ENCODE measurements around the gene TRIM44.
"Not testable (repeated sequence)": the region's sequence is repeated elsewhere in the genome, so short reads cannot be mapped to it uniquely, and the experiment has no call there.

TRIM44 gene

DNA sequence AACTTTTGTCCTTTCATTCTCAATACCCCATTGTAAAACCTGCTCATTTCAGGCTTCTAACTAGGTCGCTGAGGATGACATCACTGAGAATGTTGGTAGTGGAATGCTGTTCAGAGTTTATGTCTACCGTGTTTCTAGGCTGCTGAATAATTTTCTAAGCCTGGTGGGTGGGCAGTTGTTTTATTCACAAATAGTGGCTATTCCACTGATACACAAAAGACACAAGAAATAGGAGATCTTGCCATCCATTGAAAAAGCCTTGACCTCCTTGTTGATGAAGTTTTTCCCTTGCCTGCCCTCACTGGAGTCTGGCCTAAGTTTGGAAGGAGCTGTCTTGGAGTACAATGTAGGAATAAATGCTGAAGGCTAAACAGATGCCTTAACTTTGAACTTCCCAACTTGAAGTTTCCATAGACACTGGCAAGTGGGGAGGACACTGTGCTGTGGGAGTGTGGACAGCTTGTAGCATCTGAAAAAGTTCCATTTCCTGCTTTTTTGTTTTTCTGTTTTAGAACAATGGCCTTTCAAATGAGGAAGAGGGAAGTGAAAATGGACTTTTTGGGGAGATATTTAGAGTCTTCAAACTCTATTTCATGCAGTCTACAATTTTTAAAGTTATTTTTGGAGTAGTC, 59.2 kb downstream of the TRIM44 start:
- DNase-seq, result no peak

DNA sequence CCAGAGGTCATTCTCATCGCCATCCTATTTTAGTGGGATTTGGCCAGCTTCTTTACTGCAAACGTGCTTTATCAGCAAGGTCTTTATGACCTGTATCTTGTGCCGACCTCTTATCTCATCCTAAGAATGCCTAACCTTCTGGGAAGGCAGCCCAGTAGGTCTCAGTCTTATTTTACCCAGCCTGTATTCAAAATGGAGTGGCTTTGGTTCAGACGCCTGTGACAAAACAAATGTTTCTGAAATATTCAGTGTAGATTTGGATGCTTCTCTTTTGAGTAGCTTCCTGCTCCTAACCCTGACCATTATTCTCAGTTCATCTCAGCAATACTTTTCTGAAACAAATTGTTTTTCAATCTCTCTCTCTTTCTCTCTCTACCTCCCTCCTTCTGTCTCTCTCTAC, 60.1 kb downstream of the TRIM44 start:
- DNase-seq, result no peak

DNA sequence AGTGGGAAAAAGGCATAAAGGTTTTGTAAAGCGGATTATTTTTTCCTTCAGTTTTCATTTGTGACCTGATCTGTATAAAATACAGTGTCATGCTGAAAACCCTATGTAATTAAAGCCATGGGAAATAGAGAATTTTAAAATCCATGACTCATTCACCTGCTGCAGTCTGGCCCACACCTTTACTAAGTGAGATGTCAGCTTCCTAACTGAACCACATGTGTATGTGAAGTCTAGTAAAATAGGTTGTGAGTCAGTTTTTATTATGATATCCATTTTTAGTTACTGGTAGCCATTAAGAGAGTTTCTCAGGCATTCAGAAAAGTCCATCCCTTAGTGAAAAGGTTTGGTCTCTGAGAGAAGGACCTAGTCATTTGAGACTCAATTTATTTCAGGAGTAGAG, 60.9 kb downstream of the TRIM44 start:
- DNase-seq, result no peak

DNA sequence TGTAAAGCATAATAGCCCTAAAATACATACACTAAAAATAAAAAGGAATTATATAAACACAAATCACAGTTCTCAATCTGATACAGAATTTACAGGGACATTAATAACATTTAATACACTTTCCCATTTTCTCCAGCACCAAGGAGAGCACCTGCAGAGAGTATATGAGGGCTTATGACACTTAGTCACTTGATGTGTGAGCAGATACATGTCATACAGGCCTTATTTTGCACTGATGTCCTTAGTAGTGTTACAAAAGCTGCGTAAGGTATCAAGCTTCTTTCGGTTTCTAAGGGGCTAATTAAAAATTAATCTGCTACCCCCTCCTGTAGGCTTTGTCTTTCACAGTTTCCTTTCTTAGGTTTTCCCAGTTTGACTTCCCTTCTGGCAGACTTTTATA, 61.3 kb downstream of the TRIM44 start:
- DNase-seq, result no peak

DNA sequence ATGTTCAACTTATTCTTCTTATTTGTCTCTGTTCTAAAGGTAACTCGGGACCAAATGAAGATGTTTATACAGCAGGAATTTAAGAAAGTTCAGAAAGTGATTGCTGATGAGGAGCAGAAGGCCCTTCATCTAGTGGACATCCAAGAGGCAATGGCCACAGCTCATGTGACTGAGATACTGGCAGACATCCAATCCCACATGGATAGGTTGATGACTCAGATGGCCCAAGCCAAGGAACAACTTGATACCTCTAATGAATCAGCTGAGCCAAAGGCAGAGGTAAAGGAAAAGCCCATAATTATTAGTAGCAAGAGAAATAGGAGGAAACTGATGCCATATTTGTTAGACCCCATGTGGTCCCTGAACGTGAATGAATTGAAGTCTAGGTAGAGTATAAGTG, 63.3 kb downstream of the TRIM44 start:
- DNase-seq, result no peak

DNA sequence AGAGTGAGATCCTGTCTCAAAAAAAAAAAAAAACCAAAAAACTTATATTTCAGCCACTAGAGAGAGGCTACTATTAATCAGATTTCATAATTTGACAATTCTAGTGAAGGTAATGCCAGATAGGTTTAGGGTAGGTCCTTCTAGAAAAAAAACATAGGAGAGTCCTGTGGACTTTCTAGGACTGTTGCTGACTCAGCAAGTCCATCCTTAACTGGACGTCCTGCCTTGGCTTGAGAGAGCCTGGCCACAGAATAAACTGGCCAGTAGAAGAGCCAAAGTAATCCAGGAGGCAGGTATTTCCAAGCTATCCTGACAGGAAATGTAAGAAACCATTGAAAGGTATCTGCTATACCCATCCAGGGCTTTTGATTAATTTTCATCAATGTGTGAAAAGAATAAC, 64.6 kb downstream of the TRIM44 start:
- no peak for DNase-seq

DNA sequence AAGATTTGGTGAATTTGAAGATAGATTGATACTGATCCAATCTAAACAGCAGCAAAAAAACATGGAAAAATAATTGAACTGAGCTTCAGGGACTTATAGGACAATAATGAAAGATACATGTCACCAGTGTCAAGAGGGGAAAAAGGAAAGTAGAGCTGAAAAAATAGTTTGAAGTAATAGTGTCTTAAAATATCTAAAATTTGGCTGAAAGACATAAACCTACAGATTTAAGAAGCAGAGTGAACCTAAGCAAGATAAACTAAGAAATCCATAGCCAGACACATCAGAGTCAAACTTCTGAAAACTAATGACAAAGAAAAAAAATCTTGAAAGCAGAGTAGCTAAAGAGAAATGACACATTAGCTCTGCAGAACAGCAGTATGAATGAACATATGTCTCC, 67.7 kb downstream of the TRIM44 start:
- DNase-seq, result no peak

DNA sequence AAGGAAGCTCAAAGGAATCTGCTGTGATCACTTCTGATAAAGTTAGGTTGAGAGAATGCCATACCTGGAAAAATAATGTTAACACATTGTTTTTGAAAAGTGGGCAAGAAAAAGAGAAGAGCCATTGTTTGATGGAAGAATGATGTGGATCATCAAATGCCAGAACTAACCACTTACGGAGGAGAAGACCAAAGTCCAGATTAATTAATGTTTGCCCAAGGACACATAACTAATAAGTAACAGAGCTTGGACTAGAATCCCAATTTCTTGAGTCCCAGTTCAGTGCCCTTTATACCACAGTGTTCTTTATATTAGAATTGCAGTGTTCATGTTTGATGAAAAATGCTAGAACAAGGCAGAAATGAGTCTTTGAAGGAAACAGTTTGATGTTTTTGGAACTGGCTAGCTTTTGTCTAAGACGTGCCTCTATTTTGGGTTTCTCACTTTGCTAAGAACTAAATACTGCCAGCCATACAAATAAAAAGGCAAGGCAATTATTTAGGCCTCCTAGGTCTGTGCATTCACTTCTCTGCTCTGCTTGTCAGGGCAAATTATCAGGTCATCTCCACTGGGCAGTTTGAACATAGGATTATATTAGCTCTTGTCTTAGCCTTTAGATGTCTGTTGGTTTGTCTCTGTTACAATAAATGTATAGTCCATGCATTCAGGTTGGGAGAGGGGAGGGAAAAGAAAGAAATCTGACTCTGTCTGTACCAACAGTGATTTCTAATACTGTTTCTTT, 72.3 kb downstream of the TRIM44 start:
- no peak for DNase-seq

DNA sequence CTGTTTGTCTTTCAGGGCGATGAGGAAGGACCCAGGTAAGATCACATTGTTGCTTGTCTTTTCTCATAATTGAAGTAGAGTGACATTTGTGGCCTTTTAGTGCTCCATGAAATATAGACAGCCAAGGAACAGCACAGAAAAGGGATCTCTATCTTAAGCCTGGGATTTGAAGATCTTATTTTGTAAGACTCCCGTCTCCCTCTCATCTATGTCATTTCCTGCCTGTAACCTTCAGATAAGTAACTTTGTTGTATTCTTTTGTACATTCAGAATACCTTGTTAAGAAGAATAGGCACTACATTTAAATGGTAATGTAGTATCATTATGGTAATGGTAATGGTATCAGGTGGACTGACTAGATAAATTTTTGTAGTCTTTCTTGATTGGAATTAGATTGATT, 72.8 kb downstream of the TRIM44 start:
- DNase-seq, result no peak

DNA sequence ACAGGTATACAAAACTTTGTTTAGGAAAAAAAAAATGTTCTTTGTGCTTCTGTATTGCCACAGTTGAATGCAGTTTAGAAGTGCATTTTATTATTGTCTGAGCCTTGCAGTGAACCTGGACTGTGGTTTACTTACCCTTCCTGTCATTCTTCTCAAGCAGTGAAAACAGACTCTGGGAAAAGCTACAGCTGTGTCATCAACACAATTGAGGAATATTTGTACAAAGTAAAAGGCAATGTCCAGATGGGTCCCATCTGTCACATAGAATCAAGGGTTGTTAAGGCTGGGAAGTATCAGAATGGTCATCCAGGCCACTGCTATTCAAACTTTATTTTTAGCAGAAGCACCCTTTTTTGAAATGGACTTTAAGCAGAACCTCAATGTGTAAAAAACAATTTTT, 73.3 kb downstream of the TRIM44 start:
- DNase-seq, result no peak

DNA sequence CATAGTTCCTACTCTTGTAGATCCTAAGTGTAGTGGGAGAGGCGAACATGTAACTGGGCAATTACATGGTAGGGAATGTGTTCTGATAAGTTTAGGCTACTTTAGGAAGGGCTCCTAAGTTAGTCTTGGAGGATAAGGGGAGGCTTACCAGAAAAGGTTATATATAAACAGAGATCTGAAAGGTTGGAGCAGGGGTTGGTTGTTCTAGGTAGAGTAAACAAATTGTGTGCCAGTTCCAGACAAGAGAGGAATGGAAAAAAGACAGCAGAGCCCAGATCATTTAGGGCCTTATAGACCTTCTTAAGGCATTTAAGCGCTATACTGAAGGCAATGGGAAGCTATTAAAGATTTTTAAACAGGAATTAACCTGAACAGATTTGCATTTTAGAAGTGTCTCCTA, 74.4 kb downstream of the TRIM44 start:
- no peak for DNase-seq

DNA sequence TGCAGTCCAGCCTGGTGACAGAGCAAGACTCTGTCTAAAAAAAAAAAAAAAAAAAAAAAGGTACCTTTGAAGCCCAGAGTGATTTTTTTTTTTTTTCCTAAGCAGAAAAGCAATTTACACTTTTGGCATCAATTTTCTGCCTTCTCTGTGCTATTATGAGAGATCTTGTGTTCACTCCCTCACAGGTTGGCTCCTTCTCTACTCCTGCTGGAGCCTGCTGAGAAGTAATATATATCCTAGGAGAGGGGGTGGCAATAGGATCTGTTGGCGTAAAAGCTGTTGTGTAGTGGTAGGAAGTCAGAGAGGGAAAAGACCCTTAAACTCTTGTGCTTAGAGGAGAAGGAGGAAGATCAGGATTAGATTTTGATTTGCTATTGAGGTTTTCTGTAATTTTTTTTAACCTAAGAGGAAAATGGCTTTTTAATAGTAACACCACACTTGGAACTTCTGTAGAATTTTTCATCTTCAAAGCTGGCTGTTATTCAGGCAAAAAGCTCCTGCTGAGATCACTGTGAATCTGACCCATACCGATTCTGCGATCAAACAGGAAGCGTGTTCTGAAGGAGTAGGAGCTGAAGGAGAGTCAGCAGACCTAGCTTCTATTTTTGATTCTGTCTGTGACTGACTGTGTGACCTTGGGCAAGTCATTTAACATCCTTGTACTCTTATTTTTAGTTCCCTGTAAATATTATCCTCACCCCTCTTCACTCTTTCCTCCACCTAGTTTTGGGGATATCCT, 77.7 kb downstream of the TRIM44 start:
- DNase-seq, result no peak

DNA sequence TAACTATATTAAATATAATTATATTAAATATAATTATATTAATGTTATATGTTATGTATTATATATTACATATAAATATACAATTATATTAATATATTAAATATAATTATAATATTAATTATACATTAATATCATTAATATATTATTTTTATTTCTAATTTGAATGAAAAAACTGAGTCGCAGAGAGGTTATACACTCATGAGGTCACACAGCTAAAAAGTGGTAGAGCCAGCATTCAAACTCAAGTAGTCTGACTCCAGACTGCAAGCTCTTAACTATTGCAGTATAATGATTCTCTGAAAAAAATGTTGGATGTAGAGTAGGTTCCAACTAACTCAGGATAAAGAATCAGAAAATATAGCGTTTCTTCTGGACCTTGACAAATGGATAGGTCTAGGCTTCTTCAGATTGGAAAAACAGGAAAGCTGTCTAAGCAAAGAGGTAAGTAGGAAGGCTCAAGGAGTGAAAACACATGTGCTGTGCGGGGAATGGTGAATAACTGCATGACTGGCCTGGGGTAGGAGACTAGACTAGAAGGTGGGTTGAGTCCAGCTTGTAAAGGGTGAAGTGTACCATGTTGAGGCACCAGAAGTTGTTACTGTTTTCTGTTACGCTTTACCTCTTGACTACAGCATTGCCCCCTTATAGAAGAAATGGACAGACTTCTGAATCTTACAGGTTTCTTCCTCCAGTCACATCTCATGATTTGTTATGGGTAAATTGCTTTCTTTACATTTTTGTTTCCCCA, 80.3 kb downstream of the TRIM44 start:
- no peak for DNase-seq

DNA sequence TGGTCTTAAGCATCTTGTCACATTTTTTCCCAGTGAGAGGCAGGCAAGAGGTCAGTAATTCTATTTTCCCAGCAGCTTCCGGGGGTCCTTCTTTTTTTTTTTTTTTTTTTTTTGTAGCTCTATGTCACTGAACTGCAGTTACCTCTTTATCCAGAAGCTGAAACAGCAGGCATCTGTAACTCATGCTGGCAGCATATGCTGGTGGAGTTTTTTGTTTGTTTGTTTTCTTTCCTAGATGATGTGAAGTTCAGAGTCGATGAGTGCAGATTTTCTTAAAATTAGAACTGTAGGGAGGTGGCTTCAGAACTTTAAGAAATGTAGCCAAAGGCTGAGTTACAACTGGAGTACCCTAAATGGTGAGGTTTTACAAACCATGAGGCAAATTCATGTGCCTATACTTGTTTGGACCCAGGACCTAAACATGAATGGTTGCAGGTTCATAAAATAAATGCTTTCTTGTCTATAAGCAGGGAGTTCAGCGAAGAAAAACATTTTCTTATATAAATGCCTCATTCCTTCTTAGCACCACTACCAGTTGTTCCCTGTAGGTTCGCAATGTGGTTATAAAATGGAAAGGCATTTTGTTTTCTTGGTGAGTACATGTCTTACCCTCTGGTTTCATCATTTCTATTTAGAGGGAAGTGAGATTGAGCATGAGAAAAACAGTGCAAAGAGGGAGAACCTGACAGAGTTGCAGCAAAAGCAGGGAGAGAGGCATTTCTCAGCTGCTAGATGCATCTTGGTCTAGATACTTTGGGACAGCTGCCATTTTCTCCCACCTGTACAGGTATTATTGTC, 84.0 kb downstream of the TRIM44 start:
- no peak for DNase-seq

DNA sequence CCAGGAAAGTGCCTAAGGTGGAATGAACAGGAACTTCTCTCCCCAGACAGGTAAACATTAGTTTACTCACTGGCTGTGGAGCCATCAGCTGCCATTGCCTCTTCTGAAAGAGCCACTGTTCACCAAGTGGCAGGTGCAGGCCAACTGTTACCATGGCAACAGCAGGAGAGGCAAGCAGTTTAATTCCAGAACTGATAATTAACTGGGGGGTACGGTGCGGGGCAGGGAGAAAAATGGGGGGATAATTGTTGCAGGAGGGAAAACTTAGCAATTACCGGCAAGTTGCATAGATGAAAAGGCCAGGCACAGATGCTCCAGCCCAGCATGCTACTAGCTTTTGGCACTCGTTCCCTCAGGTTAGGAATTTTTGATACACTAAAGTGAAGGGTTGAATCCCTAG, 85.1 kb downstream of the TRIM44 start:
- DNase-seq, result no peak

DNA sequence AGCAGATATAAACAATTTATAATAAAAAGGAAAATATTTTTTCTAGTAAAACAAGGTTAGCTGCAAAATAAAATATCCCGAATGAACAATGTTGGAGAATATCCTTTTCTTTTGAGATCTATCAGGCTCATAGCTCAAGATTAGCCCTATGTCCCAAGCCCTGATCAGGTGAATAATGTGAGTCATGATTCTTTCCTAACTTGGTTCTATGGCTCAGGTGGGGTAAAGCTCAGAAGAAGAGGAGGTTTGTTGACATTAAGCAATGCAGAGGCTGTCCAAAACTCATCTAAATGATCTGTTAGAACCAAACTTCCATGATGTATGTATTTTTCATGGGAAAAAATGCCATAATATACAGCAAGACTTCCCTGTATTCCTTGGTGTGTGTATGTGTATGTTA, 86.1 kb downstream of the TRIM44 start:
- no peak for DNase-seq

DNA sequence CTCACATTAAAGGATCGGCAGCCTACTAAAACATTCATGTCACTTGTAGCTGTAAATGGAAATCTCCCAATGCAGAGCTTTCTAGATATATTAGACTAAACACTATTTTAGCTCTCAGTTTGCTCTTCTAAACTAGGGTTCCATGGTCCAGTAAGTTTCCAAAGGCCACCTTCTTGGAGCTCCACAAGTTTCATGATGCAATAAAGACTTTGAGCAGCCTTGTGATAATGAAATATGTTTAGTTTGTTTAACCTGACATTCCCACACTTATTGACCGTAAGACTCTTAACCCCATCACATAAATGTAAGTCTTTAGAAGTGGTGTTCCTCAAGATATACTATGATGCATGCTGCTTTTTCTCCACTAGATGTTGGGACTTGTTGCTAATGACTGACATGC, 87.7 kb downstream of the TRIM44 start:
- no peak for DNase-seq

DNA sequence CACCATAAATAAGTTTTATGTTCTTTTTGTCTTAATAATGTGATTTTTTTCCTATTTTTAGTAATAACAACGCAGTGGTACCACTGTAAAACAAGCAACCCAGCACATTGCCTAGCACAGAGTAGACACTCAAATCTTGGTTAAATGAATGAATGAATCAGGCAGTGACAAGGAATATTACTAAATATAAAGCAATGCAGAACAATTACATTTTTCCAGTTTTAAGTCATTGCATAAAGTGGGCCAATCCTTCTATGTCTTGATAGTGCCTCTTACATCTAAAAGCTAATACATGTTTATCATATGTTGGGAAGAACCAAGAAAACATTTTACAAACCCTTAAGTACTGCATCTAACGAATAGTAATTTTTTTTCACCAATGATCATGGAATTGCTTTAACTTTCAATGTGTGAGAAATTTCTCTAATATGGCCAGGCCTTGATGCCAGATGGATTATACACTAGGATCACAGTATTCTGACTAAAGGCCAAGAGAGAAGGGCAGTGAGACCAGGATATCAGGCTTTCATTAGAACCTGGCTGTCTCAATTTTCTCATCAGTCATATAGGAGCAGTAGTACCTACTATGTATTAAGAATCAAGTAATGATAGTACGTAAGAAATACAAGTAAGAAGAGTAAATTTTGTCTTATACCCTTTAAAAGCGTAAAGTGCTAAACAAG, 88.5 kb downstream of the TRIM44 start:
- no peak for DNase-seq

DNA sequence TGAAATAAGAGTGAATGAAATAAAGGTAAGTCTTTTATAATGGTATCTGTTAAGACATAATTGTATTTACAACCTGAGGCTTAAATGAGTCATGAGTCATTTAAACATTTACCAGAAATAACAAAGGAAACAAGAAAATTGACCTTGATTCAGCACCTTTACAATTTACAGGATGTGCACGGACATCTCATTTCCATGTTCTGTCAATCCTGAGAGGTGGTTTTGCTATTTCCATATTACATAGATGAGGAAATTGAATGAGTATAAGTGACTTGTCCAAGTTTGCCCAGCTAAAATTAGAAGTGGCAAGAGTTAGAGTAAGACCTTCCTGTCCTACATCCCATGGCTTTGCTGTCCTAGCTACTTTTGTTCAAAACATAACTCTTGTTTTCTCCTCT, 89.1 kb downstream of the TRIM44 start:
- DNase-seq, result no peak

DNA sequence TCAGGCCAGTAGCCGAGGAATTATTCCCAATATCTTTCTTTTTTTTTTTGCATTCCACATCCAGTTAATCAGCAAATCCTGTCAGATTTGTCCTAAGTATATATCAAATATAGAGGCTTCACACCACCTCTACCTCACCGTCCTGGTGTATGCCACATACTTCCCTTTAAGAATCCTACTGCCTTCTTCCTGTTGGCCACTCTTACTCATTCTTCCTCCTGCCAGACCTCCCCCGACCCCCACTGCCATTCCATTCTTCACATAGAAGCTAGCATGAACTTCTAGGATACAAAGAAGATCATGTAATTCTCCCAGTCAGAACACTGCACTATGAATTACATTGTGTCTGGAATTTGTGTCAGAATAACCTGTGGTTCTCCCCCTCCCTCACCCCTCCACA, 89.5 kb downstream of the TRIM44 start:
- DNase-seq, result no peak

DNA sequence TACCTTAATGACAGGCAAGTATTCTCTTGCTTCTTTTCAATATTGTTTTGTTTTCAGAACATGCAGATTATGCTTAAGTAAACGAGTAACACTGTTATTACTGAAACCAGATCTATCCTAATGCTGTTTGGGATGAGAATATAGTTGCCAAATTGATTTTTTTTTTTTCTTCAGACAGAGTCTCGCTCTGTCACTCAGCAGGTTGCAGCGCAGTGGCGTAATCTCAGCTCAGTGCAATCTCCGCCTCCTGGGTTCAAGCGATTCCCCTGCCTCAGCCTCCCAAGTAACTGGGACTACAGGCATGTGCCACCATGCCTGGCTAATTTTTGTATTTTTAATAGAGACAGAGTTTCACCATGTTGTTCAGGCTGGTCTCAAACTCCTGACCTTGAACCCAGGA, 91.0 kb downstream of the TRIM44 start:
- DNase-seq, result not testable (repeated sequence)

DNA sequence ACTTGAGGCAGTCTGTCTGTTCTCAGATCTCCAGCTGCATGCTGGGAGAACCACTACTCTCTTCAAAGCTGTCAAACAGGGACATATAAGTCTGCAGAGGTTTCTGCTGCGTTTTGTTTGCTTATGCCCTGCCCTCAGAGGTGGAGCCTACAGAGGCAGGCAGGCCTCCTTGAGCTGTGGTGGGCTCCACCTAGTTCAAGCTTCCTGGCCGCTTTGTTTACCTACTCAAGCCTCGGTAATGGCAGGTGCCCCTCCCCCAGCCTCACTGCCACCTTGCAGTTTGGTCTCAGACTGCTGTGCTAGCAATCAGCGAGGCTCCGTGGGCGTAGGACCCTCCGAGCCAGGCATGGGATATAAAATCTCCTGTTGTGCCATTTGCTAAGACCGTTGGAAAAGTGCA, 97.4 kb downstream of the TRIM44 start:
- not testable (repeated sequence) for DNase-seq

Data from stimulated activated CD4-positive, alpha-beta T cell treated with anti-CD3 and anti-CD28 coated beads, Interleukin-2, amount 100 ng/mL, for 48 hours (primary cell).